ENCODE data around the gene TMCC3. TPM values are rescaled to one million over a fixed set of nuclear protein-coding genes. Genes with fewer than 3 reads are reported as not detected.

TMCC3 gene
- total RNA-seq, 1 experiment from 2014 or later, result 0.92 TPM

GRCh38 chr12:94592080-94592479, 58.3 kb downstream of the TMCC3 start:
- TF ChIP-seq CTCF (IDR thresholded peaks at IDR 0.05), result no peak
- no peak for TF ChIP-seq REST (IDR thresholded peaks at IDR 0.05; ENCODE audit: insufficient read depth in 1 of 2, low read depth in 2 of 2, low read length in 1 of 2)
- no peak for TF ChIP-seq TCF7L2 (IDR thresholded peaks at IDR 0.05; ENCODE audit: low read depth, low read length)
- no peak for TF ChIP-seq POLR2AphosphoS5 (IDR thresholded peaks at IDR 0.05; ENCODE audit: low read depth, low read length)
- TF ChIP-seq SIN3A (IDR thresholded peaks at IDR 0.05; ENCODE audit: borderline replicate concordance, insufficient read depth, low read depth, low read length), result no peak
- Histone ChIP-seq H3K27ac (ENCODE audit: low read length) (no peak overlapping the region), H3K4me1 (ENCODE audit: control insufficient read depth, insufficient read depth, low read length) (no peaks in the 10 kb centered on the region), H3K27me3 (ENCODE audit: control insufficient read depth, insufficient read depth, low read length) (peaks cover 3% of the 10 kb centered on the region; the same call in 1 of the 2 replicates), H3K9me3 (ENCODE audit: control insufficient read depth, insufficient read depth, low read depth, low read length) (no peaks in the 10 kb centered on the region), H3K36me3 (ENCODE audit: control insufficient read depth, insufficient read depth, low read length) (no peaks in the 10 kb centered on the region), H3K4me3 (ENCODE audit: low read depth in 2 of 2, low read length in 2 of 2) (no peak overlapping the region)
- BruUV-seq (replicated peaks), result no TSS peak
- no peak for DNase-seq (ENCODE audit: low read depth, low spot score)
- intact Hi-C loops (cut with micrococcal nuclease; ENCODE audit: unreplicated experiment) (no loop called here), in situ Hi-C loops (cut with HindIII; ENCODE audit: low pct_unique_long_range_greater_than_20kb, low sequenced_read_pairs) (no loop called here)
- CTCF ChIA-PET, result no interaction called here
- POLR2A ChIA-PET, result no interaction called here
- no peak for ATAC-seq

GRCh38 chr12:94590428-94590827, 59.9 kb downstream of the TMCC3 start:
- intact Hi-C loops (cut with micrococcal nuclease; ENCODE audit: unreplicated experiment), result no loop called here
- POLR2A ChIA-PET, result no interaction called here

More at GRCh38 chr12:94590428-94590827, 59.9 kb downstream of the TMCC3 start:
- ATAC-seq (no peak), DNase-seq (ENCODE audit: low read depth, low spot score) (no peak)
- H3K27me3 ChIP-seq (ENCODE audit: control insufficient read depth, insufficient read depth, low read length), result peaks cover 1% of the 10 kb centered on the region; the same call in 1 of the 2 replicates
- CTCF ChIA-PET, result no interaction called here
- no peaks in the 10 kb centered on the region for H3K36me3 ChIP-seq (ENCODE audit: control insufficient read depth, insufficient read depth, low read length)
- BruUV-seq (replicated peaks), result no TSS peak
- H3K4me1 ChIP-seq (ENCODE audit: control insufficient read depth, insufficient read depth, low read length), result no peaks in the 10 kb centered on the region
- no peak for TF ChIP-seq SIN3A (IDR thresholded peaks at IDR 0.05; ENCODE audit: borderline replicate concordance, insufficient read depth, low read depth, low read length)
- no peak for TF ChIP-seq TCF7L2 (IDR thresholded peaks at IDR 0.05; ENCODE audit: low read depth, low read length)
- TF ChIP-seq CTCF (IDR thresholded peaks at IDR 0.05), result no peak
- no peak for TF ChIP-seq POLR2AphosphoS5 (IDR thresholded peaks at IDR 0.05; ENCODE audit: low read depth, low read length)
- TF ChIP-seq REST (IDR thresholded peaks at IDR 0.05; ENCODE audit: insufficient read depth in 1 of 2, low read depth in 2 of 2, low read length in 1 of 2), result no peak
- in situ Hi-C loops (cut with HindIII; ENCODE audit: low pct_unique_long_range_greater_than_20kb, low sequenced_read_pairs), result no loop called here
- H3K27ac ChIP-seq (ENCODE audit: low read length), result no peak overlapping the region
- H3K4me3 ChIP-seq (ENCODE audit: low read depth in 2 of 2, low read length in 2 of 2), result no peak overlapping the region
- no peaks in the 10 kb centered on the region for H3K9me3 ChIP-seq (ENCODE audit: control insufficient read depth, insufficient read depth, low read depth, low read length)

All from Panc1 (cell line).